Lung (tissue), 12 donors: ENCODE measurements around the gene ZSWIM1. TPM values are rescaled to one million over a fixed set of nuclear protein-coding genes. Genes with fewer than 3 reads are reported as not detected.

Experiments used
- ATAC-seq: fragments of 200-7000 bp; cut with Tn5 transposase; one replicate; pipeline ENCODE4 v1.9.1; 2020; ENCODE audit warnings: moderate number of reproducible peaks; ENCODE audit not compliant: insufficient read depth, low FRiP score
- DNase-seq, 3 donors: peaks; one replicate each; pipeline ENCODE4 v3.0.0-alpha.2; 2013 to 2017
- H3K27ac ChIP-seq, 2 donors: one replicate each; pipeline ENCODE4 v1.5.1; 2013; ENCODE audit warnings: mild to moderate bottlenecking in 2 of 2, moderate library complexity in 2 of 2, control low read depth in 1 of 2, inconsistent platforms in 1 of 2, low read depth in 1 of 2, low read length in 1 of 2
- H3K27me3 ChIP-seq, 3 donors: one replicate each; pipeline ENCODE4 v1.5.1; 2013; ENCODE audit warnings: low read length in 2 of 3; ENCODE audit not compliant: control insufficient read depth in 3 of 3, insufficient read depth in 3 of 3
- H3K36me3 ChIP-seq, 4 donors: one replicate each; pipeline ENCODE4 v1.5.1; 2013; ENCODE audit warnings: low read length in 4 of 4, mild to moderate bottlenecking in 1 of 4, moderate library complexity in 1 of 4; ENCODE audit not compliant: control insufficient read depth in 4 of 4, insufficient read depth in 4 of 4
- H3K4me1 ChIP-seq, 5 donors: one replicate each; pipeline ENCODE4 v1.5.1; 2013; ENCODE audit warnings: low read length in 5 of 5, mild to moderate bottlenecking in 2 of 5, moderate library complexity in 1 of 5; ENCODE audit not compliant: control insufficient read depth in 5 of 5, insufficient read depth in 5 of 5
- H3K4me3 ChIP-seq: one replicate; pipeline ENCODE4 v1.5.1; 2013; ENCODE audit warnings: mild to moderate bottlenecking, control low read depth, moderate library complexity
- H3K9ac ChIP-seq, 2 donors: one replicate each; pipeline ENCODE4 v1.5.1; 2013; ENCODE audit warnings: low read length in 2 of 2, control low read depth in 1 of 2; ENCODE audit not compliant: insufficient read depth in 1 of 2
- H3K9me3 ChIP-seq, 4 donors: one replicate each; pipeline ENCODE4 v1.5.1; 2013; ENCODE audit warnings: low read length in 3 of 4, mild to moderate bottlenecking in 1 of 4, moderate library complexity in 1 of 4; ENCODE audit not compliant: control insufficient read depth in 4 of 4, insufficient read depth in 3 of 4
- WGBS, 2 donors: extraction: QIAGEN DNeasy Blood & Tissue Kit; methylation state at CpG; one replicate each; pipeline ENCODE4 v1.1.7; 2013; 5-methylcytosine and 5-hydroxymethylcytosine counted together
- polyA plus RNA-seq, 2 donors: library from polyadenylated mRNA; stranded (reverse); fragments of 200-250 nt; gene quantifications; one replicate each; pipeline ENCODE4 v1.2.1, GENCODE V29; 2013
- total RNA-seq, 2 donors: library from RNA; depleted of rRNA in 1 of 2; stranded (reverse); fragments of >200 nt in 1 of 2; gene quantifications; one replicate each; pipeline ENCODE4 v1.2.1, GENCODE V29; 2014 to 2021
- TF ChIP-seq, protein P1 (sequence below): IDR thresholded peaks from 2 replicates; pipeline ENCODE4 v1.5.1; 2012; ENCODE audit warnings: mild to moderate bottlenecking; ENCODE audit errors: control extremely low read depth, extremely low read depth
- donor health status: control.
- donor health status: control.
- donor health status: Bipolar disorder and iron deficiency.
- donor health status: healthy.
- donor health status: DM: yes; HTN: yes; CAD: no.

Gene ZSWIM1
- total and polyA plus RNA-seq, 4 donors = 3.7 to 11.1 (median 5.2) TPM

GRCh38 chr20:45845452-45845851, 35.6 kb upstream of the ZSWIM1 start:
- no peak overlapping the region for H3K27ac ChIP-seq

DNA sequence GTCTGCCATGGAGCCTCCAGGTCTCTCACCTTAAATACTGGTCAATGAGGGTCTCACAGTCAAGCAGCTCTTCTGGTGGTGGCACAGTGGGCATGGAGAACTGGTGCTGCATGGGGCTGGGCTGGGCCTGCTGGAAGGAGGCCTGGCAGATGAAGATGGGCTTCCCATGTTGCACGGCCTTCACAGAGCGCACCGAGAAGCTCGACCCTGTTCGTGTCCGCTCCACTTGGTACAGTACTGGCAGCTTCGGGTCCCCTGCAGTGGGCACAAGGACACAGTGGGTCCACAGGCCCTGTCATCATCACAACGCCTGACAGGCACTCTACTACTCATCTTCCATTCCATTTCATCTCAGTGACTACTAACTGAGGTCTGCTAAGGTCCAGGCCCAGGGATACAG, 32.6 kb upstream of the ZSWIM1 start:
- no peak for ATAC-seq
- H3K36me3 ChIP-seq = peaks cover 7 to 41% (median 24%) of the 10 kb centered on the region in 4 donors

More at GRCh38 chr20:45845452-45845851, 35.6 kb upstream of the ZSWIM1 start:
- TF ChIP-seq, protein P1, sequence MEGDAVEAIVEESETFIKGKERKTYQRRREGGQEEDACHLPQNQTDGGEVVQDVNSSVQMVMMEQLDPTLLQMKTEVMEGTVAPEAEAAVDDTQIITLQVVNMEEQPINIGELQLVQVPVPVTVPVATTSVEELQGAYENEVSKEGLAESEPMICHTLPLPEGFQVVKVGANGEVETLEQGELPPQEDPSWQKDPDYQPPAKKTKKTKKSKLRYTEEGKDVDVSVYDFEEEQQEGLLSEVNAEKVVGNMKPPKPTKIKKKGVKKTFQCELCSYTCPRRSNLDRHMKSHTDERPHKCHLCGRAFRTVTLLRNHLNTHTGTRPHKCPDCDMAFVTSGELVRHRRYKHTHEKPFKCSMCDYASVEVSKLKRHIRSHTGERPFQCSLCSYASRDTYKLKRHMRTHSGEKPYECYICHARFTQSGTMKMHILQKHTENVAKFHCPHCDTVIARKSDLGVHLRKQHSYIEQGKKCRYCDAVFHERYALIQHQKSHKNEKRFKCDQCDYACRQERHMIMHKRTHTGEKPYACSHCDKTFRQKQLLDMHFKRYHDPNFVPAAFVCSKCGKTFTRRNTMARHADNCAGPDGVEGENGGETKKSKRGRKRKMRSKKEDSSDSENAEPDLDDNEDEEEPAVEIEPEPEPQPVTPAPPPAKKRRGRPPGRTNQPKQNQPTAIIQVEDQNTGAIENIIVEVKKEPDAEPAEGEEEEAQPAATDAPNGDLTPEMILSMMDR = no peak
- Histone ChIP-seq H3K36me3 (peaks cover 23 to 43% (median 32%) of the 10 kb centered on the region in 4 donors), H3K27me3 (no peaks in the 10 kb centered on the region), H3K9me3 (peaks cover 0 to 4% (median 0%) of the 10 kb centered on the region in 4 donors), H3K9ac (no peak overlapping the region), H3K4me1 (peaks cover 0 to 5% (median 2%) of the 10 kb centered on the region in 5 donors), H3K4me3 (no peak overlapping the region)
- DNase-seq (no peak), ATAC-seq (no peak)

DNA sequence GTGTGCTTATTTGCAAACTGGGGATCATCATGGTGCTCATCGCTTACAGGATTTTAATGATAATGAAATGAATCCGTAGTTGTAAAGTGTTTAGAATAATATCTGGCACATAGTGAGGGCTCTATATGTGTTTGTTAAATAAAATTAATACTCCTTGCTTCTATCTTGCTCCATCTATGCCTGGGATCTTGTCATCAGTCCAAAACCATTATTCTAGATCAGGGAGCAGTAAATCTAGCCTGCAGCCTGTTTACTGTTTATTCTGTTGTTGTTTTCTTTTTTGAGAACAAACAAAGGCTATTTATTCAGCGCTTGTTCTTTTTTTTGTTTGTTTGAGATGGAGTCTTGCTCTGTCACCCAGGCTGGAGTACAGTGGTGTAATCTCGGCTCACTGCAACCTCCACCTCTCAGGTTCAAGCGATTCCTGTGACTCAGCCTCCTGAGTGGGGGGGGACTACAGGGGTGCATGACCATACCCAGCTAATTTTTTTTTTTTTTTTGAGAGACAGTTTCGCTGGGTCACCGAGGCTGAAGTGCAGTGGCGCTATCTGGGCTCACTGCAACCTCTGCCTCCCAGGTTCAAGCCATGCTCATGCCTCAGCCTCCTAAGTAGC, 32.0 kb upstream of the ZSWIM1 start:
- H3K9ac ChIP-seq = no peak overlapping the region
- DNase-seq = no peak
- H3K27me3 ChIP-seq = no peaks in the 10 kb centered on the region
- TF ChIP-seq, protein P1 = no peak
- 93 to 95% methylated on average over 8 of the region's 8 CpGs for WGBS, 2 donors
- H3K36me3 ChIP-seq = peaks cover 7 to 36% (median 18%) of the 10 kb centered on the region in 4 donors
- peaks cover 0 to 6% (median 0%) of the 10 kb centered on the region in 4 donors for H3K9me3 ChIP-seq
- no peak for ATAC-seq
- H3K4me3 ChIP-seq = no peak overlapping the region
- peaks cover 0 to 3% (median 0%) of the 10 kb centered on the region in 5 donors for H3K4me1 ChIP-seq
- no peak overlapping the region for H3K27ac ChIP-seq

More for the DNA sequence above, 32.6 kb upstream of the ZSWIM1 start:
- H3K27me3 ChIP-seq = no peaks in the 10 kb centered on the region
- WGBS, 2 donors = 95 to 97% methylated on average over 8 of the region's 8 CpGs
- no peak overlapping the region for H3K4me3 ChIP-seq
- H3K27ac ChIP-seq = no peak overlapping the region
- peaks cover 0 to 6% (median 0%) of the 10 kb centered on the region in 4 donors for H3K9me3 ChIP-seq
- no peak for DNase-seq
- TF ChIP-seq, protein P1 = no peak
- H3K4me1 ChIP-seq = peaks cover 0 to 3% (median 0%) of the 10 kb centered on the region in 5 donors
- no peak overlapping the region for H3K9ac ChIP-seq
